ENCODE data around the gene EIF3I.
A peak's percentile ranks its signal among the peaks of the same experiment; 100 is the strongest.

The EIF3I gene

DNA sequence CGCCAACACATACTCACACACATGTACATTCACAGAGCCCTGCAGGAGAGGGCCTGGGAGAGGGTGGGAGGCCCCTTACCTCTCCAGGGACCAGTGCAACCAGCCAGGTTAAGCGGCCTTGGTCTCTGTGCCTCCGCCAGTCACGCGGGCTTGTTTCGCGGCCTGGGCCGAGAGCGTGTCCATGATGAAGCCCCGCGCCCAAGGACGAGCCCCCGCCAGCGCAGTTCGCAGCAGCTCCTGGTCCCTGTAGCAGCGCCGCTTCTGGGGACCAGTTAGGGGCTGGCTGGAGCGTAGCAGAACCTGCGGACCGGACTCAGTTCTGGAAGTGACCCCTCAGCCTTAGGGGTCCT is 17.6 kb downstream of the EIF3I start:
- H3K4me3 ChIP-seq (ENCODE audit: low read depth, low read length), result peak overlapping the region; percentile 86
- H3K27ac ChIP-seq (ENCODE audit: low read depth, low read length), result peak overlapping the region; percentile 89
- peak overlapping the region; percentile 80 for H3K9ac ChIP-seq (ENCODE audit: low read depth, low read length)
- no peaks in the 10 kb centered on the region for H3K27me3 ChIP-seq (ENCODE audit: control insufficient read depth, insufficient read depth, low read length)
- peaks cover 2% of the 10 kb centered on the region for H3K36me3 ChIP-seq (ENCODE audit: control insufficient read depth, insufficient read depth, low read length)
- H3K9me3 ChIP-seq (ENCODE audit: control insufficient read depth, insufficient read depth, low read length), result no peaks in the 10 kb centered on the region
- H3K4me1 ChIP-seq (ENCODE audit: control insufficient read depth, insufficient read depth, low read length), result peaks cover 10% of the 10 kb centered on the region

- H3K27ac ChIP-seq (ENCODE audit: low read depth, low read length), result peak overlapping the region; percentile 89
- H3K27me3 ChIP-seq (ENCODE audit: control insufficient read depth, insufficient read depth, low read length), result no peaks in the 10 kb centered on the region
- H3K4me1 ChIP-seq (ENCODE audit: control insufficient read depth, insufficient read depth, low read length), result peaks cover 10% of the 10 kb centered on the region
- H3K36me3 ChIP-seq (ENCODE audit: control insufficient read depth, insufficient read depth, low read length), result no peaks in the 10 kb centered on the region
- peak overlapping the region; percentile 86 for H3K4me3 ChIP-seq (ENCODE audit: low read depth, low read length)
- H3K9me3 ChIP-seq (ENCODE audit: control insufficient read depth, insufficient read depth, low read length), result no peaks in the 10 kb centered on the region
- H3K9ac ChIP-seq (ENCODE audit: low read depth, low read length), result peak overlapping the region; percentile 80
Measured at GRCh38 chr1:32240140-32240951, 18.1 kb downstream of the EIF3I start.

GRCh38 chr1:32241001-32241763 is 19.0 kb downstream of the EIF3I start:
- H3K9ac ChIP-seq (ENCODE audit: low read depth, low read length), result peak overlapping the region; percentile 31
- peak overlapping the region; percentile 86 for H3K4me3 ChIP-seq (ENCODE audit: low read depth, low read length)
- peak overlapping the region; percentile 89 for H3K27ac ChIP-seq (ENCODE audit: low read depth, low read length)

DNA sequence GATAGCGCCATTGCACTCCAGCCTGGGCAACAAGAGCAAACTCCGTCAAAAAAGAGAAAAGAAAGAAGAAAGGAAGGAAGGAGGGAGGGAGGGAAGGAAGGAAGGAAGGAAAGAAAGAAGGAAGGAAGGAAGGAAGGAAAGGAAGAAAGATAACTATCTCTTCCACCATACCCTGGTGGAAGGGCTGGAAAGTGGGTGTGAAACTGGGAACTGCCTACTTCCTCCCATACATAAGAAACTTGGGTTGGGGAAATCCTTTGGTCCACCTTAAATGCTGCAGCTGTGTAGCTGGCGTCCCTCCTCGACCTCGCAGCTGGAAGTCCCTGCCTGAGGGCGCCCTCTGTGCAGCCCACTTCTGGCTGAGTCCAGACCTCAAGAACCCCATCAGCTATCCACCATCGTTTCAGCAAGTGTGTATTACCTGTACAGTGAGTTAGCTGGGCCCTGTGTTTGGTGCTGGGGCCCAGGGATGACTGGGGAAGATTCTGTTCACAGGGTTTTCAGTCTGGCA is 20.2 kb downstream of the EIF3I start:
- H3K27ac ChIP-seq (ENCODE audit: low read depth, low read length), result no peak overlapping the region
- no peaks in the 10 kb centered on the region for H3K27me3 ChIP-seq (ENCODE audit: control insufficient read depth, insufficient read depth, low read length)
- no peak overlapping the region for H3K9ac ChIP-seq (ENCODE audit: low read depth, low read length)
- no peaks in the 10 kb centered on the region for H3K9me3 ChIP-seq (ENCODE audit: control insufficient read depth, insufficient read depth, low read length)
- H3K4me3 ChIP-seq (ENCODE audit: low read depth, low read length), result no peak overlapping the region
- no peaks in the 10 kb centered on the region for H3K36me3 ChIP-seq (ENCODE audit: control insufficient read depth, insufficient read depth, low read length)
- peaks cover 10% of the 10 kb centered on the region for H3K4me1 ChIP-seq (ENCODE audit: control insufficient read depth, insufficient read depth, low read length)

More at GRCh38 chr1:32241001-32241763, 19.0 kb downstream of the EIF3I start:
- no peaks in the 10 kb centered on the region for H3K9me3 ChIP-seq (ENCODE audit: control insufficient read depth, insufficient read depth, low read length)
- H3K27me3 ChIP-seq (ENCODE audit: control insufficient read depth, insufficient read depth, low read length), result no peaks in the 10 kb centered on the region
- no peaks in the 10 kb centered on the region for H3K36me3 ChIP-seq (ENCODE audit: control insufficient read depth, insufficient read depth, low read length)
- peaks cover 10% of the 10 kb centered on the region for H3K4me1 ChIP-seq (ENCODE audit: control insufficient read depth, insufficient read depth, low read length)

DNA sequence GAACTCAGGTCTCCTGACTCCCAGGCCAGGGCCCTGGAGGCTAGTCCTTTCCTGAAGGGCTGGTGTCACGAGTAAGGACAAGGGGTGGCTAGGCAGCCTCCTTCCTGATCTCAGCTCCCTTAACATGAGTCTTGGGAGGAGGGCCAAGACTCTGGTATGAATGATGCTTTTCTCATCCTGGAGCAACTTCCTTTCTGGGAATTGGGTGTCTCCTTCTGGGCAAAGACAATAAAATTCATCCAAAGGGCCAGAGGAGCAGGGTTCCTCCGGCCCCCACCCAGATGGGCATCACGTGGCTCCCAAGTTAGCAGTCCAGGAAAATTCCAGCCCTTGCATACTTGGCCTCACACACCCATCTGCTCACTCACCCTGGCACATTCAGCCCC is 24.7 kb downstream of the EIF3I start, which contains the start of gene FAM167B:
FAM167B (plus strand) TSS at position 335 of the 386 bp plus-strand sequence. CDS start 200 bp downstream, outside the sequence.
- H3K27me3 ChIP-seq (ENCODE audit: control insufficient read depth, insufficient read depth, low read length), result no peaks in the 10 kb centered on the region
- no peak within 1 kb of the TSS for H3K4me3 ChIP-seq (ENCODE audit: low read depth, low read length)
- no peaks in the 10 kb centered on the region for H3K9me3 ChIP-seq (ENCODE audit: control insufficient read depth, insufficient read depth, low read length)
- peaks cover 19% of the 10 kb centered on the region for H3K4me1 ChIP-seq (ENCODE audit: control insufficient read depth, insufficient read depth, low read length)
- H3K9ac ChIP-seq (ENCODE audit: low read depth, low read length), result no peak within 1 kb of the TSS
- H3K36me3 ChIP-seq (ENCODE audit: control insufficient read depth, insufficient read depth, low read length), result no peaks in the 10 kb centered on the region
- H3K27ac ChIP-seq (ENCODE audit: low read depth, low read length), result no peak within 1 kb of the TSS

DNA sequence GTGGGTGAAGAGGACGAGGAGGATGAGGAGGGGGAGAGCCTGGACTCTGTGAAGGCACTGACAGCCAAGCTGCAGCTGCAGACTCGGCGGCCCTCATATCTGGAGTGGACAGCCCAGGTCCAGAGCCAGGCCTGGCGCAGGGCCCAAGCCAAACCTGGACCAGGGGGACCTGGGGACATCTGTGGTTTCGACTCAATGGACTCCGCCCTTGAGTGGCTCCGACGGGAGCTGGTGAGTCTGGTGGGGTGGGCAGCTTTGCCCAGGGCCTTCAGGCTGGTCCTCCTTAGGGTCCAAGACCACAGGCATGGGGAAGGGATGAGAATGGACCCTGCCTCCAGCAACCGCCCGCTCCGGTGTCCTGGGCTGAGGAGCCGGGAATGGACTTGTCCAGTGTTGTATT is 25.2 kb downstream of the EIF3I start:
- Histone ChIP-seq H3K4me1 (ENCODE audit: control insufficient read depth, insufficient read depth, low read length) (peaks cover 19% of the 10 kb centered on the region), H3K27ac (ENCODE audit: low read depth, low read length) (no peak overlapping the region)

GRCh38 chr1:32247983-32248889 is 26.0 kb downstream of the EIF3I start:
- H3K27ac ChIP-seq (ENCODE audit: low read depth, low read length), result peak overlapping the region; percentile 52
- no peak overlapping the region for H3K9ac ChIP-seq (ENCODE audit: low read depth, low read length)

More for the DNA sequence above, 25.2 kb downstream of the EIF3I start:
- Histone ChIP-seq H3K9ac (ENCODE audit: low read depth, low read length) (no peak overlapping the region), H3K4me3 (ENCODE audit: low read depth, low read length) (no peak overlapping the region), H3K36me3 (ENCODE audit: control insufficient read depth, insufficient read depth, low read length) (no peaks in the 10 kb centered on the region), H3K27me3 (ENCODE audit: control insufficient read depth, insufficient read depth, low read length) (no peaks in the 10 kb centered on the region), H3K9me3 (ENCODE audit: control insufficient read depth, insufficient read depth, low read length) (no peaks in the 10 kb centered on the region)

DNA sequence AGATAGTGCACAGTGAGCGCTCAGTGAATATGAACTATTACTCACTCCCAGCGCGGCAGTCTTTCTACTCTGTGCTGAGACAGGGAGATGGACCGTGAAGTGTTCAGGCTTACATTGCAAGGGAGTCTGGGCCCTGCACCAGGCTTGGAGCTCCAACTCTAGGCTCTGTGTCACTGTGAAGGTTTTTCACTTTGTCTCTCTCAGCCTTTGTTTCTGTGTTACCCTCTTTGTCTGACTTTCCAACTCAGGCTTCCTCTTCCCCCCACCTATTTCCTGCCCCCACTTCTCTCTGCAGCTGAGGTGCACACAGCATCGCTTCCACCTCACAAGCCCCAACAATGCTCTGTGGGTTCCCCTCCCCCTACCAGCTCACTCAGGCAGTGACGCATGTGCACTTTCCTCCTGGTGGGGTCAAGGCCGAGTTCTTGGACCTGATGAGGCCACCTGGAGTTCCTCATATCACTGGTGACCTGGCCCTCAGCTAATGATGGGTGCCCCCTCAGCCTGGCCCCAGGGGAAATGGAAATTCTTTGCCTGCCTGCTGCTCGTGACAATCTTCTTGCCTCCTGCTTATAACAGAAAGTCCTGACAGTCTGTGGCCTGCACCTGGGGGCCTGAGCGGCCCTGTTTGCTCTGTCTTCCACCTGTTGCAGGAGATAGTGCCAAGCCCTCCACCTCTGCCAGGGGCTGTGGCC is 27.8 kb downstream of the EIF3I start:
- no peak overlapping the region for H3K4me3 ChIP-seq (ENCODE audit: low read depth, low read length)
- no peak overlapping the region for H3K9ac ChIP-seq (ENCODE audit: low read depth, low read length)
- H3K27ac ChIP-seq (ENCODE audit: low read depth, low read length), result no peak overlapping the region
- no peaks in the 10 kb centered on the region for H3K27me3 ChIP-seq (ENCODE audit: control insufficient read depth, insufficient read depth, low read length)
- H3K36me3 ChIP-seq (ENCODE audit: control insufficient read depth, insufficient read depth, low read length), result no peaks in the 10 kb centered on the region
- no peaks in the 10 kb centered on the region for H3K9me3 ChIP-seq (ENCODE audit: control insufficient read depth, insufficient read depth, low read length)
- H3K4me1 ChIP-seq (ENCODE audit: control insufficient read depth, insufficient read depth, low read length), result peaks cover 17% of the 10 kb centered on the region

More at GRCh38 chr1:32247983-32248889, 26.0 kb downstream of the EIF3I start:
- H3K36me3 ChIP-seq (ENCODE audit: control insufficient read depth, insufficient read depth, low read length), result no peaks in the 10 kb centered on the region
- H3K4me1 ChIP-seq (ENCODE audit: control insufficient read depth, insufficient read depth, low read length), result peaks cover 17% of the 10 kb centered on the region
- no peaks in the 10 kb centered on the region for H3K27me3 ChIP-seq (ENCODE audit: control insufficient read depth, insufficient read depth, low read length)
- no peaks in the 10 kb centered on the region for H3K9me3 ChIP-seq (ENCODE audit: control insufficient read depth, insufficient read depth, low read length)
- peak overlapping the region; percentile 52 for H3K4me3 ChIP-seq (ENCODE audit: low read depth, low read length)

- H3K27me3 ChIP-seq (ENCODE audit: control insufficient read depth, insufficient read depth, low read length), result no peaks in the 10 kb centered on the region
- H3K9ac ChIP-seq (ENCODE audit: low read depth, low read length), result no peak within 1 kb of the TSS
- H3K4me3 ChIP-seq (ENCODE audit: low read depth, low read length), result no peak within 1 kb of the TSS
- no peaks in the 10 kb centered on the region for H3K36me3 ChIP-seq (ENCODE audit: control insufficient read depth, insufficient read depth, low read length)
- peaks cover 17% of the 10 kb centered on the region for H3K4me1 ChIP-seq (ENCODE audit: control insufficient read depth, insufficient read depth, low read length)
- no peaks in the 10 kb centered on the region for H3K9me3 ChIP-seq (ENCODE audit: control insufficient read depth, insufficient read depth, low read length)
- no peak within 1 kb of the TSS for H3K27ac ChIP-seq (ENCODE audit: low read depth, low read length)
Measured at GRCh38 chr1:32250893-32251716, 28.9 kb downstream of the EIF3I start, which contains the start of gene LCK. LCK (plus strand) TSS chr1:32251265; CDS start chr1:32274330, 23,065 bp downstream.

All from HUES48 (cell line).